Suprapubic skin (tissue), 3 donors: ENCODE data around the gene ACYP2.

Source experiments
- CTCF ChIP-seq, 2 donors: fragments of 200-600 bp in 1 of 2; fragments of 450-650 bp in 1 of 2; sonication (generic) in 1 of 2; IDR thresholded peaks; one replicate each; pipeline ENCODE4 v1.5.1; 2016 to 2019; ENCODE audit warnings: antibody characterized with exemption in 2 of 2, mild to moderate bottlenecking in 1 of 2, moderate library complexity in 1 of 2
- POLR2A ChIP-seq, 2 donors: fragments of 450-650 bp; IDR thresholded peaks; one replicate each; pipeline ENCODE4 v1.6.1; 2017; ENCODE audit warnings: antibody characterized with exemption in 2 of 2, mild to moderate bottlenecking in 2 of 2, moderate library complexity in 2 of 2

- TF ChIP-seq POLR2A (IDR thresholded peaks at IDR 0.05) (no peak), CTCF (IDR thresholded peaks at IDR 0.05) (no peak)
These were observed 144.8 kb downstream of the ACYP2 start for GRCh38 chr2:54260241-54260595.
